Stomach smooth muscle (tissue), 2 donors: ENCODE data around the gene CPNE5.

Source experiments
- H3K27ac ChIP-seq: one replicate; pipeline ENCODE4 v1.7.0; 2013; ENCODE audit warnings: mild to moderate bottlenecking, low read length, inconsistent platforms
- H3K27me3 ChIP-seq, 2 donors: one replicate each; pipeline ENCODE4 v1.7.0; 2013; ENCODE audit warnings: low read length in 2 of 2; ENCODE audit not compliant: insufficient read depth in 2 of 2, control insufficient read depth in 1 of 2
- H3K36me3 ChIP-seq, 2 donors: one replicate each; pipeline ENCODE4 v1.7.0; 2013; ENCODE audit warnings: low read length in 2 of 2; ENCODE audit not compliant: control insufficient read depth in 2 of 2, insufficient read depth in 2 of 2
- H3K4me1 ChIP-seq: one replicate; pipeline ENCODE4 v1.7.0; 2013; ENCODE audit warnings: low read length; ENCODE audit not compliant: control insufficient read depth, insufficient read depth
- H3K4me3 ChIP-seq, 2 donors: one replicate each; pipeline ENCODE4 v1.7.0; 2013; ENCODE audit warnings: low read length in 2 of 2
- H3K9ac ChIP-seq, 2 donors: one replicate each; pipeline ENCODE4 v1.7.0; 2013; ENCODE audit warnings: low read length in 2 of 2, mild to moderate bottlenecking in 1 of 2
- H3K9me3 ChIP-seq, 2 donors: one replicate each; pipeline ENCODE4 v1.7.0; 2013; ENCODE audit warnings: low read length in 2 of 2; ENCODE audit not compliant: control insufficient read depth in 2 of 2
- donor health status: healthy.
- donor health status: Pancreatic carcinoma.

Gene CPNE5

DNA sequence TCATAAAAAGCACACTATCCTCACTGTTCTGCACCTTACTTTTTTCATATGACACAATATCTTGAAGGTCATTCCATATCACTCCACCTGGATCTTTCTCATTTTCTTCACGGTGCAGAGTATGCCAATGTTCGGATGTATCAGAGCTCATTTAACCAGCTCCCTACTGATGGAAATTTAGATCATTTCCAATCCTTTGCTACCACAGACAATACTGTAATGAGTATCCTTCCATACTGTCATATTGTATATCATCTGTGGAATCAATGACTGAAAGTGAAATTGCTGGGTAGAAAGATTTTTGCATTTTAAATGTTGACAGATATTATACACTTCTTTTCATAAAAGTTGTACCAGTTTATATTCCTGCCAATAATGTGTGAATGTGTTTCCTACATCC lies 143.8 kb downstream of the CPNE5 start:
- H3K36me3 ChIP-seq: no peaks in the 10 kb centered on the region

GRCh38 chr6:36694616-36695015 lies 144.6 kb downstream of the CPNE5 start:
- H3K27me3 ChIP-seq: no peaks in the 10 kb centered on the region
- H3K36me3 ChIP-seq: no peaks in the 10 kb centered on the region
- H3K27ac ChIP-seq: no peak overlapping the region
- peaks cover 2% of the 10 kb centered on the region for H3K4me1 ChIP-seq
- H3K4me3 ChIP-seq: no peak overlapping the region
- no peak overlapping the region for H3K9ac ChIP-seq
- H3K9me3 ChIP-seq: no peaks in the 10 kb centered on the region

More for the DNA sequence above, 143.8 kb downstream of the CPNE5 start:
- Histone ChIP-seq H3K4me3 (no peak overlapping the region), H3K9me3 (no peaks in the 10 kb centered on the region), H3K4me1 (peaks cover 2% of the 10 kb centered on the region), H3K27ac (no peak overlapping the region), H3K27me3 (no peaks in the 10 kb centered on the region), H3K9ac (no peak overlapping the region)

- H3K9ac ChIP-seq: no peak overlapping the region
Observed at GRCh38 chr6:36692861-36693702, 146.2 kb downstream of the CPNE5 start.

GRCh38 chr6:36692220-36692619 lies 147.0 kb downstream of the CPNE5 start:
- H3K27ac ChIP-seq: no peak overlapping the region
- no peaks in the 10 kb centered on the region for H3K9me3 ChIP-seq
- H3K27me3 ChIP-seq: no peaks in the 10 kb centered on the region
- H3K4me1 ChIP-seq: peaks cover 2% of the 10 kb centered on the region
- no peak overlapping the region for H3K9ac ChIP-seq
- H3K36me3 ChIP-seq: no peaks in the 10 kb centered on the region
- H3K4me3 ChIP-seq: no peak overlapping the region

More at GRCh38 chr6:36692861-36693702, 146.2 kb downstream of the CPNE5 start:
- Histone ChIP-seq H3K4me3 (no peak overlapping the region), H3K4me1 (peaks cover 2% of the 10 kb centered on the region), H3K9me3 (no peaks in the 10 kb centered on the region), H3K36me3 (no peaks in the 10 kb centered on the region), H3K27me3 (no peaks in the 10 kb centered on the region), H3K27ac (no peak overlapping the region)

DNA sequence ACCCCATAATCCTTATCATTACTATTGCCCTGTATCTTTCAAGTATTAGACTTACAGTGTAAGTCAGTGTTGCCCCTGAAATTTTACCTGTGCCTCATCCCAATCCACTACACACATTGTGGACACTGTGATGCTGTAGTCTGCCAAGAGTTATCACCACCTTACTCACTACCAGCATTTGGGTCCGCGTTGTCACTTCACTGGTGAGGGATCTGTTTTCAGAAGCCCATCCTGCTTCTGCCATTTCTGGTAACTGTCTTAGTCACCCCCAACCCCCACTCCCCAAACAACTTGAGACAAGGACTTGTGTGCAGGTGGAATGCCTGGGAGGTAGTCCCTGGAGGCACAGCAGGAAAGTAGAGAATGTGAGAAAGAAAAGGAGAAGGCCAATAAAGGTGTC lies 147.6 kb downstream of the CPNE5 start:
- no peaks in the 10 kb centered on the region for H3K9me3 ChIP-seq
- no peaks in the 10 kb centered on the region for H3K27me3 ChIP-seq
- H3K4me1 ChIP-seq: peaks cover 2% of the 10 kb centered on the region
- H3K36me3 ChIP-seq: peaks cover 5% of the 10 kb centered on the region in 2 donors
- no peak overlapping the region for H3K4me3 ChIP-seq
- H3K27ac ChIP-seq: no peak overlapping the region
- H3K9ac ChIP-seq: no peak overlapping the region

DNA sequence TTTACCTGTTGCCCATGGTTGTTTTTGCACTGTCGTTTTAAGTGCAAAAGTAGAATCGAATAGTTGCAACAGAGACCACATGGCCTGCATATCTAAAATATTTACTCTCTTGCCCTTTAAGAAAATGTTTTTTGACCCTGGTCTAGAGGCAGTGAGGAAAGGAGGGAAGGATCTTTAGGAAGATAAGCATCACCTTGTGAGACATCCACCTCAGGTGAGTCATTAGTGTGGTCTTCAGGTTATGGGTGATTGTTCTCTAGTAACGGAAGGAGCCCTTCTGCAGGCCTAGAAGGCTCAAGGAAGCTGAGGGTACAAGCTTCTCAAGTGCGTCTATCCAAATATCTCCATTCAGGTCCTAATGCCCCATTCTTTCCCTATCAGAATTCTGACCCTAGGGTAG lies 148.2 kb downstream of the CPNE5 start:
- H3K36me3 ChIP-seq: peaks cover 8 to 11% of the 10 kb centered on the region in 2 donors
- H3K27me3 ChIP-seq: no peaks in the 10 kb centered on the region
- H3K4me3 ChIP-seq: no peak overlapping the region
- H3K4me1 ChIP-seq: peaks cover 2% of the 10 kb centered on the region
- H3K9me3 ChIP-seq: no peaks in the 10 kb centered on the region
- no peak overlapping the region for H3K27ac ChIP-seq
- H3K9ac ChIP-seq: no peak overlapping the region
